Colonic mucosa (tissue), 4 donors: ENCODE data around the gene CLCN2. TPM values are rescaled to one million over a fixed set of nuclear protein-coding genes. Genes with fewer than 3 reads are reported as not detected.

ENCODE experiments used
- DNase-seq: peaks from one replicate; pipeline ENCODE4 v3.0.0-alpha.2; 2020
- H3K27ac ChIP-seq: fragments of 200-600 bp; one replicate; pipeline ENCODE4 v1.8.0; 2021
- H3K27me3 ChIP-seq: fragments of 200-600 bp; one replicate; pipeline ENCODE4 v1.8.0; 2021
- H3K36me3 ChIP-seq: fragments of 200-600 bp; one replicate; pipeline ENCODE4 v1.8.0; 2021
- H3K4me1 ChIP-seq: fragments of 200-600 bp; one replicate; pipeline ENCODE4 v1.8.0; 2021; ENCODE audit warnings: mild to moderate bottlenecking
- H3K4me3 ChIP-seq: fragments of 200-600 bp; one replicate; pipeline ENCODE4 v1.8.0; 2021
- H3K9ac ChIP-seq, 2 donors: one replicate each; pipeline ENCODE4 v1.7.0; 2013; ENCODE audit warnings: control low read depth in 2 of 2, low read depth in 2 of 2, low read length in 2 of 2
- H3K9me3 ChIP-seq: fragments of 200-600 bp; one replicate; pipeline ENCODE4 v1.8.0; 2021
- intact Hi-C: fragments of 100-400 bp; cut with DNase I; formaldehyde crosslinking; loops from one replicate; pipeline ENCODE4 v1.14.1; 2022
- total RNA-seq, 2 donors: library from RNA; stranded (reverse); fragmentation: NEBNext Ultra II Directional in 1 of 2; extraction: Animal tissue kit (Norgen Biotek cat#: 25700) in 1 of 2; gene quantifications; one replicate each; pipeline ENCODE4 v1.2.1, GENCODE V29; 2021
- TF ChIP-seq, protein P1 (sequence below): fragments of 200-600 bp; IDR thresholded peaks from one replicate; pipeline ENCODE4 v1.8.0; 2022; ENCODE audit warnings: antibody characterized with exemption, mild to moderate bottlenecking
- donor health status: healthy.
- donor health status: DM: no; HTN: no; CAD: no.
- donor health status: DM: no; HTN: no; CAD: no.

The CLCN2 gene
- total RNA-seq, 2 donors from 2014 or later, result 61.1 to 71.6 TPM

DNA sequence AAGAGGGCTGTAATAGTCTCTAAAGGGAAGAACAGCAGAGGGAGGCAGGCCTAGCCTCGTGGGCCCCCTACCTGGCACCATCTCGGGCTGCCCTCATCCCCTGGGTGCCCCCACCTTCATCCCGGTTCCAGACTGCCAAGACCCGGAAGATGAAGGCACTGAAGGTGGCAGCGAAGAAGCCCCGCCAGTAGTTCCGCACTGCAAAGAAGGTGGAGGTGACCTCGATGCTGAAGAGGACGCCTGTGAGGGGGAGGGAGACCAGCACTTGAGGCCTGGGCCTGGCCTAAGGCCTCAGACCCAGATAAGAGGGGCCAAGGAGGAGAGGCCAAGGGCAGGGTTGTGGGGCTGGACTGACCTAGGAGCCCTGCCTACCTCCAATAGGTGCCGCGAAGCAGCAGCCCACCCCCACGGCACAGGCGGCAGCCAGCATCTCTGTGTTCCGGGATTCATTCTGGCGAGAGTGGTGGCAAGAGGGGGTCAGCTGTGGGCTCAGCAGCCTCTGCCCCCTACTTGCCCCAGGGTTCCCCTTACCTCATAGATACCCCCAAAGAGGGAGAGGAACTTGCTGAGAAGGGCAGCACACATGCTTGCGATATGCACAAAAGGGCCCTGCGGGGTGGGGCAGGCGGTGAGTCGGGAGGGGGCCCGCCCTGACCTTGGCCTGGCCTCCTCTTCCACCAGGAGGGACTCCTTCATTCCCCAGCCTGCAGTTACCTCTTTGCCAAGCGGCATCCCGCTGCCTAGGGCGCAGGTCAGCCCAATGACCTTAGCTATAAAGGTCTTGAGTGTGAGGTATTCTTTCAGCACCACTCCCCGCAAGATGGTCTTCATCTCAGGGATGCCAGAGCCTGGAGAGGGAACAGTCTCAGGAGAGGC, 3.9 kb downstream of the CLCN2 start:
- intact Hi-C loops, result no loop called here
- H3K27me3 ChIP-seq, result no peaks in the 10 kb centered on the region
- peaks cover 5% of the 10 kb centered on the region for H3K4me1 ChIP-seq
- TF ChIP-seq, protein P1, sequence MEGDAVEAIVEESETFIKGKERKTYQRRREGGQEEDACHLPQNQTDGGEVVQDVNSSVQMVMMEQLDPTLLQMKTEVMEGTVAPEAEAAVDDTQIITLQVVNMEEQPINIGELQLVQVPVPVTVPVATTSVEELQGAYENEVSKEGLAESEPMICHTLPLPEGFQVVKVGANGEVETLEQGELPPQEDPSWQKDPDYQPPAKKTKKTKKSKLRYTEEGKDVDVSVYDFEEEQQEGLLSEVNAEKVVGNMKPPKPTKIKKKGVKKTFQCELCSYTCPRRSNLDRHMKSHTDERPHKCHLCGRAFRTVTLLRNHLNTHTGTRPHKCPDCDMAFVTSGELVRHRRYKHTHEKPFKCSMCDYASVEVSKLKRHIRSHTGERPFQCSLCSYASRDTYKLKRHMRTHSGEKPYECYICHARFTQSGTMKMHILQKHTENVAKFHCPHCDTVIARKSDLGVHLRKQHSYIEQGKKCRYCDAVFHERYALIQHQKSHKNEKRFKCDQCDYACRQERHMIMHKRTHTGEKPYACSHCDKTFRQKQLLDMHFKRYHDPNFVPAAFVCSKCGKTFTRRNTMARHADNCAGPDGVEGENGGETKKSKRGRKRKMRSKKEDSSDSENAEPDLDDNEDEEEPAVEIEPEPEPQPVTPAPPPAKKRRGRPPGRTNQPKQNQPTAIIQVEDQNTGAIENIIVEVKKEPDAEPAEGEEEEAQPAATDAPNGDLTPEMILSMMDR, result no peak
- H3K9me3 ChIP-seq, result no peaks in the 10 kb centered on the region
- no peaks in the 10 kb centered on the region for H3K36me3 ChIP-seq
- H3K4me3 ChIP-seq, result no peak overlapping the region
- H3K9ac ChIP-seq, result no peak overlapping the region
- H3K27ac ChIP-seq, result no peak overlapping the region
- DNase-seq, result no peak

DNA sequence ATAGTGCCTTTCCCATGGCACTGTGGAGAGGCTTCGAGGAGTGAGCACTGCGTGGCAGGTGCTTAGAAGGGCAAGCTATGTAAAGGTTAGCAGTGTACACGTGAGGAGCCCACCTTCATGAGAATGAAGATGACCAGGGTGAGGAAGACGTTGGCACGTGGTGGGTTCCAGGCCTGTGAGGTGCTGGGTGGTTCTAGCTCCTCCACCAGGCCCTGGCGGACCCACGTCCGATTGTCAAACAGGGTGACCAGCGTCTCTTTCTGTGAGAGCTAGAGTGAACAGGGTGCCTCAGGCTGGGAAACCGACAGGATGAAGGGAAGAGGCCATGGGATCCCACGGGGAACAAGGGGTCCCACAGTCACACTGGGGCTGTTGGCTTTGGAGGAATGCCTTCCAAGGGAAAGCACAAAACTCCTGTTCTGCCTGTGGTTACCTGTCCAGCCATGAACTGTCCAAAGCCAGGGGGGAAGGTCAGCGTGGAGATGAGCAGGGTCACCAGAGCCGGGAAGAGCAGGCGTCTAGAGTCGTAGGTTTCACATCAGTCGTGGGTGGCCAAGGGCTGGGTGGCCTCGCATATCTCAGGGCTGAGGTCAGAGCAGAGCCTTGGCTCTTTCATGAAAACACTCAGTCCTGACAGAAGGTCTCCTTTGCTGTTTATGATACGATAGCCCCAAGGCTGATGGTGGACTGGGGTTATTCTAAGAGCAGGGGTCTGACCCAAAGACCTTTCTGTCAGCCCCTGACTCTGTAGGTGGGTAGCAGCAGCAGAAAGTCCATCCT, 6.0 kb downstream of the CLCN2 start:
- Histone ChIP-seq H3K27me3 (no peaks in the 10 kb centered on the region), H3K36me3 (no peaks in the 10 kb centered on the region), H3K9me3 (no peaks in the 10 kb centered on the region), H3K27ac (no peak overlapping the region), H3K9ac (no peak overlapping the region), H3K4me3 (no peak overlapping the region), H3K4me1 (no peaks in the 10 kb centered on the region)
- intact Hi-C loops, result no loop called here
- TF ChIP-seq, protein P1, result no peak
- no peak for DNase-seq

DNA sequence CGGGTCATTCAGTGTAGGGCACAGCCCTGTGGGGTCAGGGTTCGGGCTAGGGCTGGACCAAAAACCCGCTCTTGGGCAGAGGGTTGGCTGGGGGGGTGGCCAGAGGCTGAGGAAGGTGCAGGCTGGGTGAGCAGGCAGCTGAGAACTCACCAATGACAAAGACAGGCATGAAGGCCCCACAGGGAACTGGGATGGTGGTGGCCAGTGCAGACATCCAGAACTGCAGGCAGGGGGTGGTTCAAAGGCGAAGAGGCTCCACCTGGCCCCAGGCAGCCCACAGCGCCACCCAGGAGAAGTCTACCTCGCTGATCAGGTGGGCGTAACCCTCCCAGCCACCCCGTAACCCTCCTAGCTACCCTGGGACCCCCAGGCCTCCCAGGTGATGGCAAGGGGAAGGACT, 6.7 kb downstream of the CLCN2 start:
- H3K27me3 ChIP-seq, result no peaks in the 10 kb centered on the region
- H3K36me3 ChIP-seq, result no peaks in the 10 kb centered on the region
- intact Hi-C loops, result no loop called here
- TF ChIP-seq, protein P1, result no peak
- no peak for DNase-seq
- H3K9me3 ChIP-seq, result no peaks in the 10 kb centered on the region
- H3K4me1 ChIP-seq, result no peaks in the 10 kb centered on the region
- H3K9ac ChIP-seq, result no peak overlapping the region
- H3K27ac ChIP-seq, result no peak overlapping the region
- H3K4me3 ChIP-seq, result no peak overlapping the region

DNA sequence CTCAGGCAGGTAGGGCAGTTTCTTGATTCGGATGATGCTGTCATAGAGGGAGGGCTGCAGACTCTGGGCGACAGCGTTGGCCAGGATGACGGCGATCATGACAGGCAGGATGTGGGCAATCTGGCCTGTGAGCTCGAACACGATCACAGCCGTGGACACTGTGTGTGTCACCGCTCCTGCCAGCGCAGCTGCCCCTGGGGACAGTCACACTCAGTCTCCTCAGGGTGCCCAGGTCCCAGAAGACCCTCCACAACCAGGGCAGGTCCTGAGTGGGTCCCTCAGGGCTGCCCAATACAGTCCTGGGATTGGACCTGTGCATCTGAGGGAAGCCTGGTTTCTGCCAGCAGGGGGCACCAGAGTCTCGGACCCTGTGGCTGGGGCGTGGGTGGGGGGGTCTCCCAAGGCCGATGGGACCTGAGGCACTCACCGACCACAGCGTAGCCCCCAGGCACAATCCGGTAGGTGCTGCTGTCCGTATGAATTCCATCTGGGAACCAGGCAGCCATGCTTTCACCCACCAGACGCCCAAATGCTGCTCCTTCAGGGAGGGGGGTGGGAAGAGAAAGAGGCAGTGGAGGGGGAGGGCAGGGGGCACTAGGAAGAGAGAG, 7.2 kb downstream of the CLCN2 start:
- Histone ChIP-seq H3K27me3 (no peaks in the 10 kb centered on the region), H3K4me3 (no peak overlapping the region), H3K36me3 (no peaks in the 10 kb centered on the region), H3K9me3 (no peaks in the 10 kb centered on the region), H3K27ac (no peak overlapping the region), H3K9ac (no peak overlapping the region), H3K4me1 (no peaks in the 10 kb centered on the region)
- intact Hi-C loops, result no loop called here
- TF ChIP-seq, protein P1, result peak; percentile 60
- peak; percentile 65 for DNase-seq

DNA sequence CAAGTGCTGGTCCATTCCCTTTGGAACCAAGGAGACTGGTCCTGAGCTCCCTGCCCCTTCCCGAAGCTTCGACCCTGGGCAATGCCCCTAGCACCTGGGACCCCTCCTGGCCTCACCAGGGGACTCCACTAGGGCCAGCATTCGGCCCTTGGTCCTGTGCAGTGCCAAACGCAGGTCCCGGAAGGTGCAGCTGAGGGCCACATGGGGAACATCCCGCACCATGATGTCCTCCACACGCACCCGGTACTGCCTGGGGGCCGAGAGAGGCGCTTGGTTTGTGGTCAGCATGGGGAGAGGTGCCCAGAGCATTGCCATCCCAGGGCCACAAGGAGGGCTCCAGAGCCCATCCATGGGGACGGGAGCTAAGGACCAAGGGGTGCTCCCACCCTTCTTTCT, 7.9 kb downstream of the CLCN2 start:
- intact Hi-C loops, result no loop called here
- Histone ChIP-seq H3K36me3 (no peaks in the 10 kb centered on the region), H3K27ac (no peak overlapping the region), H3K4me1 (no peaks in the 10 kb centered on the region), H3K4me3 (no peak overlapping the region), H3K27me3 (no peaks in the 10 kb centered on the region), H3K9me3 (no peaks in the 10 kb centered on the region), H3K9ac (no peak overlapping the region)
- no peak for DNase-seq
- TF ChIP-seq, protein P1, result no peak
